DMS79 treated with DMSO at 0.1 percent for 48 hours (cell line): ENCODE data around the gene RNF6.

Experiments
- DNase-seq: peaks from one replicate; lab custom pipeline; 2025; lab: John Stamatoyannopoulos, UW

The RNF6 gene

DNA sequence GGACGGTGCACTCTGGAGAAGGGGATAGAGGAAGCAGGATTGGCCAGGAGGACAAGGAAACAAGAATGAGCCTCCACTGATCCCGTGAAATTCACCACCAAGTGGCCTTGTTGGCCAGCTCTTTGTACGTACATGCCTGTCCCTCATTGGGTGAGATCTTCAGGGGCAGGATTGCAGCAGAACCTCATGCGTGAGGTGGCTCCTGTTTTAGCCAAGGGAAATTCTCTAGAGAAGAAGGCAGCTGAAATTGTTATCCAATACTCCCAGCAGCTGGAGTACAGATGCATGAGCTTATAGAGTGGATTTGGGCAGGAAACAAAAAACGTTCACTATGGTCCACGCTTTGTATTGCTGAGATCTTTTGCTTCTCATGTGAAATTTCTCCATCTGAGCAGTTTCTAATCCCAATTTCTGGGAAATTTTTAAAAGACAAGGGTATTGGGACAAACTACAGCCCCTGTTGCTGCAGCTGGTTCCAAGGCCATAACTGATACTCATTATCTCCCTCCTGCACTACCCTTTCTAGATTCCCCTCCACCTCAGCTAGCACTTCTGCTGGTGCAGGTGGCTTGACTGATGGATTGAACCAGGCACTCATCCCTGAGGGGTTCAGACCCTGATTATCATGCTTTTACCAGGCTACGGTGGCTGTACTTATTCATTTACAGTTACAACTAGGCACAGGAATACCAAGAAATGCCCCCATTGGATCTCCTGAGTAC, 3.9 kb upstream of the RNF6 start:
- DNase-seq = no peak

DNA sequence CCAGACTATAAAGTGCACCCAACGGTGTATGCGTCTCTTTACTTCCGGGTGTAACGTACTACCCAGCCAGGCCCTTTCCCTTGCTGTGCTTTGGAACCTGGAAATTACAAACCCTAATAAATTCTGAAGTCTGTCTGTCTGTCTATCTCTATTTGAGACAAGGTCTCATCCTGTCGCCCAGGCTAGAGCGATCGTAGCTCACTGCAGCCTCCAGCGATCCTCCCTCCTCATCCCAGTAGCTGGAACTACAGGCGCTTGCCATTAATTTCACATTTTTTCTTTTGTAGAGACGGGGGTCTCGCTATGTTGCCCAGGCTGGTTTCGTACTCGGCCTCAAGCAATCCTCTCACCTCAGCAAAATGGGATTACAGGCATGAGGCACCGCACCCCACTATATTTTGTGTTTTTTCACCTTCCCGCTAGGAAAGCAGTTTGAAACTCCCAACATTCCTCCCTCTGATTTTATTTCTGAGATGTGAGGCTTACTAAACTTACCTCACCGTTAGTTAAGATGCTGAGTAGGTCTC, 469 bp upstream of the RNF6 start:
- no peak for DNase-seq

DNA sequence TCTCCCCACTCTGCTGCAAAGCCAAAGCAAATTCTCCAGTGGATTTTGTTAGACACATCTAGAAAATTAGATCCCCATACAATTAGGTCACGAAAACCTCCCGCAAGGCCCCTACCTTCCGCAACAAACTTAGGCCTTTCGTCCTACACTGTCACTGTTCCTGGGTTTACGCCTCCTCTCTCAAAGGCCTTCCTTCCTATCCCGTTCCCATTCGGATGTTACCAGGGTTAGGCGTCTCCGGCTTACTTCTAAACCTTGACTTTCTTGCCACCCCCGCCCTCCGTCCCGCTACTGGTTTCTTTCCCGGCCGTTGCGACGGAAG, 754 bp downstream of the RNF6 start:
- DNase-seq = peak; percentile 64

DNA sequence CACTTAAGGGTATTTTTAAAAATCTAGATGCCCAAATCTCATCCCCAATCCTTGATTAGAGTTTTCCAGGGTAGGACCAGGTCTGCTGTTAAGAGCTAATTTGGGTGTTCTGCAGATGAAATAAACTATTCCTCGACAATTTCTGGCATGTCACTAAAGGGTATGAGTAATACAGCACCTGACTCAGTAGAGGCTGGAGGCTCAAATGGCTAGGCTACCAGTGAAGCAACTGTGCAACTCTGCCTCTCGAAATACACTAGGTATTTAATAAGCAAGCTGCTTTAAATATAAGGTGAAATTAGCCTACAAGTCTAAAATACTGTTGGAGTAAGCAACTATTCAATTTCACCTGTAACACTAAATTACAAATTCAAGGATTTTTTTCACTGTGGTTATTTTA, 1.5 kb downstream of the RNF6 start:
- DNase-seq = no peak

DNA sequence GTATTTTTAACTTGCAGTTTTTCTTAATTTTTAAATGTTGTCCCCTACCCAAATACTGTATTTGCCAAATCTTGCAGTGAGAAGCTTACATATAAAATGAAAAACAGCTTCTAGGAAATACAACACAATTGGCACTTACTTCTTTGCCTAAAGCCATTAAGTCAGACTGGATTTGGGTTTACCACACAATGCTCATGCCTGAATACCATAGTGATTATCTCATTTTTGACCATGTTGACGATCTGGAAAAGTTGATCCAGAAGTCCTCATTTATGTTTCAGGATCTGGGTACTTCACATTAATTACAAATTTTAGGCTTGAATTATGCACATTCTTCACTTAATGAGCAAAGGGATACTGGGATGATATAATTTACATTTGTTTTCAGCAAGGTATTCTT, 2.4 kb downstream of the RNF6 start:
- DNase-seq = no peak

DNA sequence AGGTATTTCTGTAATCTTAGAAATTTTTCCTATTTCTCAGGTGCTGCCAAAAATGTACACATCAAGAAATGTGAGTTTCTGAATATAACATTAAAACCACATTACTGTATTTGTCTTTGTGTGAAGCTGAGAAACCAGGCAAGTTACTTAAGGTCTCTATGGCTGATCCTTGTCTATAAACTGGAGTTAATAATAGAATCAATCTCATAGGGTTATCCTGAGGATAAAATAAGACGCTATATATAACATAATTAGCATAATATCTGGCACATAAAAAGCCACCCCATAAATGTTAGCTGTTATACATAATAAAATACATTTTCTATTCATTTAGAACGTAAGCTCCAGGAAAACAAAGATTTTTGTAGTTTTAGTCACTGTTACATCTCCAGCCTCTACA, 6.1 kb downstream of the RNF6 start:
- no peak for DNase-seq

DNA sequence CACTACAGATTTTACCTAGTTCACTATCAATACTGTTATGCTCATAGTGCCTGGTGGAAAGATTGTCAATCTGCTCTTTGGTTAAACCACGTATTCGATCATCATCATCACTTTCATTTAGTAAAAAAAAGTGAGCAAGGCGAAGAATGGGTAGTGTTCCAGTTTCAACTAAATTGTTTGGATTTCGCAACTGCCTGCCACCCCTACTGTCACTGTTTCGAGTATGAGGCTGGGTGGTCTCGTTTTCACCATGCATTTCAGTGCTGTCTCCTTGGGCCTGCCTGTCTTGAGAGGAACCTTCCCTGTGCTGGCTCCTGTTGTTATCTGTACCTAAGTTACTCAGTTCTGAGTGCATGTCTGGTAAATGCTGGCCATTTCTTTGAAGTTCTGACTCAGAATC, 8.1 kb downstream of the RNF6 start:
- DNase-seq = no peak

DNA sequence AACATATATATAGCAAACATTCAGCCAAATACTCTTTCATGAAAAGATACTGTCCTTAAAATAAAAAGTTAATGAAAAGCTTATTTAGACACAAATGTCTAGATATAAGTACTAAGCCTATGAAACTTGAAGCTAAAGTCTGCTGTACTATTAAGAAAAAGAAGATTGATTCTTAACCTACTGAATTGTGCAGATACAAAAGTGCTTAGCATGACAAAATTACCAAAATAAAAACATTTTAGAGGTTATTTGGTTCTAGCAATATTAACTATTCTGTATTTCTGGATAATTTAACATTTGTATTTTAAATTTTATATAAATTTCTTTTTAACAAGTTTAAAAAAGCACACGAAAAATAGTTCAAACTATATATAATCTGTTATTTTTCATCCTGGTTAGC, 8.8 kb downstream of the RNF6 start:
- DNase-seq = no peak

DNA sequence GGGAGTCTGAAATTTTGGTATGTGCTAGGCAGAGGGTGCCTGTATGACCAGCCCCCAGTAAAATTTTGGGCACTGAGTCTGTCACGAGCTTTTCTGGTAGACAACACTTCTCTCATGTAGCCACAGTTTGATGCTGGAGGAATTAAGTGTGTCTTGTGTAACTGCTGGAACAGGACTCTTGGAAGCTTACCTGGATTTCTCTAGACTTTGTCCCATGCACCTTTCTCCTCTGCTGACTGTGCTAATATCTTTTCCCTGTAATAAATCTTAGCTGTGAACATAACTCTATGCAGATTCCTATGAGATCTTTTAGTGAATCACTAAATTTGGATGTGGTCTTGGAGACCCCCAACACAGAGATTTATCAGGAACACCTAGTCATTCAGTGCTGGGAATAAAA, 13.8 kb downstream of the RNF6 start:
- no peak for DNase-seq

DNA sequence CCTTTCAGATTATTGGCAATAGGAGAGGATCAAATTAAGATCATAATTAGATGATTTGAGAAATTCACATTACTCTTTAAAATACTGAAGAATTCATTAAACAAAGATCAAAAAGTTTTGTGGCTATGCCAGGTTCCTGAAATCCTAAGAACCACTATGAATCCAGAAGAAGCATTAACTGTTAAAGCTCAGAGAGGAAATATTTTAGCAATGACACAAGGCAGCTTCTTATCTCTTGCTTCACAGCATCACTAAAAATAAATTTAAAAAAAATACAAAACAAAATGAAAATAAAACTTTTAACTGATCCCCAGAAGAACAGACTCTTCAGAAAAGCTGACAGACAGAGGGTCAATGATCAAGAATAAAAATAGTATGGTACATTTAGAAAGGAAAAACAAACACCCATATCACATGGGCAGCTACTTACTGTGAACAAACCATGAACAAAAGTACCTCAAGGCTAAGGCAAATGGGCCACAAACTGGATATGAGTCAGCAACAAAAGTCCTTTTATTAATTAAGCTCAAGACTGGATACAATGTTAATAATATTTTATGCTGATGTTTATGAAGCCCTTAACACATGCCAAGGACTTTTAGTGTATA, 19.6 kb downstream of the RNF6 start:
- peak; percentile 72 for DNase-seq

DNA sequence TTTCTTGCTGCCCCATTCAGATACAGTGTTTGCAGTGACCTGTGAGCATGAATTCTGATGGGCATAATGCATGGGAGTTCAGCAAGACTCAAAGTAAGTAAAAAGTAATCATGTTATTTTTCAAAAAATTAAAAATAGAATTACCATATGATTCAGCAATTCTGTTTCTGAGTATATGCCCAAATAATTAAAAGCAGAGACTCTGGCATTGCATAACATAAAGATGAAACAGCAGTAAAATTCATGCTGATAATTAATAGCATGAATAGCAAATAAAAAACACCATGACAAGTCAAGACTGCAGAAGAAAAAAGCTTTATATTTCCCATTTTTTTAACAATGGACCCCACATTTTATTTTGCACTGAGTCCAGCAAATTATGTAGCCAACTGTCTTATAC, 21.3 kb downstream of the RNF6 start:
- no peak for DNase-seq

DNA sequence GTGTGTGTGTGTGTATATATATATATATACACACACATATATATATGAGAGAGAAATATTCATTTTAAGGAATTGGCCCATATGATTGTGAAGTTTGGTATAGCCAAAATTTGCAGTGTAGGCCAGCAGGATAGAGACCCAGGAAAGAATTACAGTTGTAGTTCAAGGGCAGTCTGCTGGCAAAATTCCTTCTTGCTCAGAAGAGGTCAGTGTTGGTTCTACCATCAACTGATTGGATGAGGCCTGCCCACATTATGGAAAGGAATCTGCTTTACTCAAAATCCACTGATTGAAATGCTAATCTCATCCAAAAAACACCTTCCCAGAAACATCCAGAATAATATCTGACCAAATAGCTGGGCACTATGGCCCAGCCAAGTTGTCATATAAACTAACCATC, 24.0 kb downstream of the RNF6 start:
- no peak for DNase-seq

DNA sequence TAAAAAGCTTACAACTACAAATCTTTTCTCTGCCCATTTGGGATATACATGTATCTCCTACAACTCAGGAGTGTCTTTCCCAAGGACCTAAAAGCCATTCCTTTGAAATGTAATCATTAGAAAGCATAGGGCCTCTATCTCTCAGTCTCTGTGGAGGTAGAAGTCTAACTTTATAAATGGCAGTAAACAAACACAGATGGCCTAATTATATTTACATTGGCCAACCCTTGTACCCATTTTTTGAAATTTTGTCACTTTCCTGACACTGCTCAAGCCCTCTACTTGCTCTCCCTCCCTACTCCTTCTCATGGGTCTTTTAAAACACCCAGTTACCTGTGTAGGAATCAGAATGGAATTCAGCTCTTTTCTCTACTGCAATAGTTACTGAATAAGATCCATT, 24.8 kb downstream of the RNF6 start:
- DNase-seq = no peak

DNA sequence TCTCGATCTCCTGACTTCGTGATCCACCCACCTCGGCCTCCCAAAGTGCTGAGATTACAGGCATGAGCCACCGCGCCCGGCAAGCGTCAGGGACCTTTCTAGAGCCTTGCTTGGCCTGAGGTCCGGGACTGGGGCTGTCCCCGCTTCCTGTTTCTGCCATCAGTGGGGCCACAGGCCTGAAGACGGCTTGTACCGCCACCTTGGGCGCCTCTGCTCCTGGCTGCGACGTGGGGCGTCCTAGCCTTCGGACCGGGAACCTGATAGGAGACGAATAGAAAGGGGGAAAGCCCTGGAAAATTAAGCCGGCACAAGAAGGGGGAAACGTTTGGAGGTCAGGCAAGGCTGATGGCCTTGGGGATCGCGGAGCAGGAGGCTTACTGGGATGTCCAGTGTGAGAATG, 35.1 kb downstream of the RNF6 start:
- no peak for DNase-seq

DNA sequence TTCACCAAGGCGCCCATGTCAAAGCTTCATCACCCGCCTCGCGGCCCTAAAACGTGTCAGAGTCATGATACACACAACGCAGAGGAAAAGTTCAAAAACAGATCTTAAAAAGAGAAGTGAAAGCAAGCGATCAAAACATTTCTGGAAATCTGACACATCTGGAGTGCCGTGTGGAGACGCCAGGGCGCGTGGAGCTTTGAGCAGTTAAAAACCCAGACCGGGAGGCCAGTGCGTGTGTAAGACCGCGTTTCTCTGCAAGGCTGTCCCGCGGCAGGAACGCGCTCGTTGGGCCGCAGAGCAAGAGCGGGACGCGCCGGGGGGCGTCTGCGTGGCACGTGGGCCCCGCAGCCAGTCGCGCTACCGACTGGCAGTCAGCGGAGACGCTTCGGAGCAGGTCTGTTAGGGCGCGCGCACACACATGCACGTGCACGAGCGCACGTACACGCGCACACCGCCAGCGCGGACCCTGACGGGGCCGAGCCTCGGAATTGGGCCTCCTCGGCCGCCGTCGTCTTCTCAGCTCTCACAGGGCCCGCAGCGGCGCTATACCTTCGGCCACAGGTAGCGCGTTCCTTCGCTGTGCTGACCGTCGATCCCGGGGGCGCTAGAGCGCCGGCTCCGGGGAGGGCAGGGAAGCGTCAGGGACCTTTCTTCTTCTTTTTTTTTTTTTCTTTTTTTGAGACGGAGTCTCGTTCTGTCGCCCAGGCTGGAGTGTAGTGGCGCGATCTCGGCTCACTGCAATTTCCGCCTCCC, 35.8 kb downstream of the RNF6 start:
- peak; percentile 74 for DNase-seq

DNA sequence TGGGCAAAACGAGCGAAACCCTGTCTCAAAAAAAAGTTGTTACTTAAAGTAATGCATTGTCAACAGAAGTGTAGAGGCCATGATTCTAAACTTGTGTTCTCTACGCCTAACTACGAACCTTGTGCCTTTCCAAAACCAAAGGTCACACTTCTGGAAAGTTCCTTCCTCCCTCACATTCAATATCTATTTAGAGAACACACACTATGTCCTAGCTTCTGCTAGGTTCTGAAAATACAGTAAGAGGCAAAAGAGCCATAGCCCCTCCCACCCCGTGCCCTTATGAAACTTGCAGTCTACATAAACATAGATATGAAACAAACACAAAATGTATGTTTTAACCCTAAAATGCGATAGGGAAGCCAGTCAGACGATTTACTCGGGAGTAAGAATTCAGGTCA, 36.4 kb downstream of the RNF6 start:
- no peak for DNase-seq

DNA sequence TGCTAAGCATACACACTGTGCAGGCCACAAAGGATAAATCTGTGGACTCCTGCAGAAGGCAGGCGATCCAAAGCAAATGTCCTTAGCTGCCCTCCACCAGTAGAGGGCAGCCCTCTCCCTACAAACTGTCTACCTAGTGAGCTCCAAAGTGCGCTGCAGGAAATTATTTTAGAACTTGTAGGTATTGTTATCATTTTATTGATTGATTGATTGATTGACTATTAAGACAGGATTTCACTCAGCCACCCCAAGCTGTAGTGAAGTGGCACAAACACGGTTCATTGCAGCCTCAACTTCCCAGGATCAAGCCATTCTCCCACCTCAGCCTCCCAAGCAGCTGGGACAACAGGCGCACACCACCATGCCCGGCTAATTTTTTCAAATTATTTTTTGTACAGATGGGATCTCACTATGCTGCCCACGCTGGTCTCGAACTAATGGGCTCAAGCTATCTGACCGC, 37.3 kb downstream of the RNF6 start:
- DNase-seq = peak; percentile 41

DNA sequence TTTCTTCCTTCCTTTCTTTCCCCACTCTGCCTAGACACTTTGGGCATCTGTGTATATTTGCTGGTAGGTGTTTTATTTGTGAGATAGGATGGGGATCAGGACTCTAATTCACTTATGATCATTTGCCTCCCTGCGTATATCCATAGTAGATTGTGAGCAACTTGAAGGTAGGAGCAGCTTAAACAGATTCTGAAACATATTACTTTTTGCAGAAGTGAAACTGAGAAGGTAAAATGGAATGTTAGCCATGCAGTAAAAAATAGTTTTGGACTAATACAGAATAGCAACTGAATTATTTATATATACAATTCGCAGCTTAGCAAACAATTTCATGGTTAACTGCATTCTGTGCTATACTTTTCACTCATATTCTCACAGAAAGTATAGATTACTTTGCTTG, 38.7 kb downstream of the RNF6 start:
- no peak for DNase-seq

DNA sequence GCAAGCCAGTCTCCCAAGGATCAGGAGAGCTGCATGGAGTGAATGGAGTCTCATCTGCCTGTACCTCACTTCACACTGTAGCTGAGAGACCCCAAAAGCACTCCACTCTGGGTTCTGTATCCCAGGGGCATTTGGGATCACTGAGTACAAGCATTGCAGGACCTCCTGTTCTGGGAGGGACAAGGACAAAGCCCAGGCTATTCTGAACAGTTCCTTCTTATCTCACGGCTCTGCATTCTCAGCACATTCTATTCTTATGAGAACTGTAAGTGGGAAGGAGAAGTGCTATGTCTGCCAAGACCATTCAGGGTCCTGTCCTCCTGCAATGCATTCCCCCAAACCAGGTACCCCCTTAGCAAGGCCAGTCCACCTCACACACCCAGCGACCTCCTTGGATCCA, 42.8 kb downstream of the RNF6 start:
- no peak for DNase-seq

DNA sequence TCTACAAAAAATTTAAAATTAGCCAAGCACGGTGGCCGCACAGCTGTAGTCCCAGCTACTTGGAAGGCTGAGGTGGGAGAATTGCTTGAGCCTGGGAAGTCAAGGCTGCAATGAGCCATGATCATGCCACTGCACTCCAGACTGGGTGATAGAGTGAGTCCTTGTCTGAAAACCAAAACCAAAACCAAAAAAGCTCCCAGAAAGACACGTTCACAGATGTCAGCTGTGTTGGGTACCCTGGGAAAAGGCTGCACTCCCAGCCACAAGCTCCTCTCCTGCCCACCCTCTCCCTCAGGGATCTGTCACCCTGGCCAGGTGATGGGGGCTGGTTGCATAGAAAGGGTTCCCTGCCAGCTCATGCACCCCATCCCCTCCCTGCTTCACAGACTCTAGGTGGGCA, 53.3 kb downstream of the RNF6 start:
- no peak for DNase-seq

DNA sequence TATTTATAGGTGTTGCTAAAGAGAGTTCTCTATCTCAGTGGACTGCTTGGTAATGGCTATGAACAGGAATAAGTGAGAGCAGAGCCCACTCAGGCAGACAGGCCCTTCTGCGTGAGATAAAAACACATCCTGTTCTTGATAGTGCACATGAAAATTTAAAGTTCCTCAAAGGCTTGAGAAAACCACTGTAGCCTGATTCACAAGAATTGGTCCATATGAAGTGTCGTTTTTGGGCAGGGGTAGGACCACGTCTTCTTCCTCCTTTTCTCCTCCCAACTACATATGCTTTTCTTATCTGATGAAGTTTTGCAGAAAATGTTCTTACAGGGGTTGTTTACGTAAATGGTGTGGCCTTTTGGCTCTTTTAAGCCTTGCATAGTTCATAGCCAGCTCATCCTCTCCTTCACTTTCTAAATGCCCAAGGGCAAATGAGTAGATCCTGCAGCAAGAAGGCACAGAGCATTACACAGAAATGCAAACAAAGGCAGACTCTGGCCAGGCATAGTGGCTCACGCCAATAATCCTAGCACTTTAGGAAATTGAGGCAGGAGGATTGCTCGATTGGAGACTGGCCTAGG, 53.8 kb downstream of the RNF6 start:
- DNase-seq = no peak

DNA sequence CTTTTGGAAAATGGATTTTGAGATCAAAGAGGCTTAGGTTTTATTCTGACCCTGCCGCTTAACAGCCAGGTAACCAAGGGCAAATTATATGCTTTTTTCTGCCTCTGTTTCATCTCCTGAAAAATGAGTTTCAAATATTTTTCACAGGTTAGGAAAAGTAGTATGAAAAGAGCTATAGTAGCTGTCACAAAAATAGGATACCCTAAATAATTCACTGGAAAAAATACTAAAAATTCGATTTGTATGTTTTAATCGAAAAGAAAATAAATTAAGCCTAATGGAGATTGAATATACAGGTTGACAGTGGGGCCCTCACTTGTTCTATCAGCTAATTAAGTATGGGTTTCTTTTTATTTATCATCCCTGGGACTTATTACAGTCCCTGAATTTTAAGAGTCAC, 58.3 kb downstream of the RNF6 start:
- DNase-seq = no peak
